Stimulated activated CD4-positive, alpha-beta T cell treated with anti-CD3 and anti-CD28 coated beads, TNF-alpha, amount 100 ng/mL, for 1 hour (primary cell): ENCODE measurements around the gene BRK1.
"Not testable (repeated sequence)": the region's sequence is repeated elsewhere in the genome, so short reads cannot be mapped to it uniquely, and the experiment has no call there.

Source experiments
- DNase-seq, 3 donors: peaks; one replicate each; pipeline ENCODE4 v3.0.0-alpha.2; 2020; ENCODE audit warnings: low read depth in 3 of 3, low spot score in 1 of 3

BRK1 gene

GRCh38 chr3:10115326-10116137 is at the start of gene BRK1:
TSS of gene BRK1 (plus strand) at chr3:10115675. CDS start at chr3:10115702, 27 bp downstream.
- peak; percentile 80 to 87 (median 83) for DNase-seq

- DNase-seq, result not testable (repeated sequence)
Measured at GRCh38 chr3:10070077-10070476, 45.4 kb upstream of the BRK1 start.

GRCh38 chr3:10074666-10075065 is 40.8 kb upstream of the BRK1 start:
- DNase-seq, result no peak

GRCh38 chr3:10081871-10082270 is 33.6 kb upstream of the BRK1 start:
- DNase-seq, result no peak

GRCh38 chr3:10085738-10086137 is 29.7 kb upstream of the BRK1 start:
- no peak for DNase-seq

GRCh38 chr3:10088256-10088655 is 27.2 kb upstream of the BRK1 start:
- DNase-seq, result no peak

GRCh38 chr3:10090179-10090578 is 25.3 kb upstream of the BRK1 start:
- no peak for DNase-seq

GRCh38 chr3:10090774-10091173 is 24.7 kb upstream of the BRK1 start:
- not testable (repeated sequence) for DNase-seq

GRCh38 chr3:10091387-10091786 is 24.1 kb upstream of the BRK1 start:
- DNase-seq, result not testable (repeated sequence)

- DNase-seq, result no peak
Measured at GRCh38 chr3:10093678-10094077, 21.8 kb upstream of the BRK1 start.

- no peak for DNase-seq
Measured at GRCh38 chr3:10099041-10099440, 16.4 kb upstream of the BRK1 start.

GRCh38 chr3:10106919-10107318 is 8.6 kb upstream of the BRK1 start:
- no peak for DNase-seq

- DNase-seq, result no peak
Measured at GRCh38 chr3:10108091-10108490, 7.4 kb upstream of the BRK1 start, which contains the start of gene FANCD2OS. TSS of gene FANCD2OS (minus strand) at chr3:10108255. CDS start at chr3:10104774, 3,481 bp downstream.

GRCh38 chr3:10116138-10116460 is 624 bp downstream of the BRK1 start:
- DNase-seq, result no peak

- no peak for DNase-seq
Measured at GRCh38 chr3:10116928-10117327, 1.5 kb downstream of the BRK1 start.

- DNase-seq, result no peak
Measured at GRCh38 chr3:10119376-10119775, 3.9 kb downstream of the BRK1 start.

- no peak for DNase-seq
Measured at GRCh38 chr3:10121064-10121463, 5.6 kb downstream of the BRK1 start.

- no peak for DNase-seq
Measured at GRCh38 chr3:10122724-10123123, 7.2 kb downstream of the BRK1 start.

- DNase-seq, result not testable (repeated sequence)
Measured at GRCh38 chr3:10135872-10136271, 20.4 kb downstream of the BRK1 start.

- no peak for DNase-seq
Measured at GRCh38 chr3:10136426-10137005, 21.0 kb downstream of the BRK1 start.

GRCh38 chr3:10137178-10137577 is 21.7 kb downstream of the BRK1 start:
- no peak for DNase-seq

GRCh38 chr3:10140996-10141546 is 25.6 kb downstream of the BRK1 start:
- DNase-seq, result no peak
